Activated CD8-positive, alpha-beta memory T cell treated with anti-CD3 and anti-CD28 coated beads for 1 hour (primary cell): ENCODE data around the gene KDM4C.

ENCODE experiments used
- DNase-seq, 2 donors: peaks; one replicate each; pipeline ENCODE4 v3.0.0-alpha.2; 2020; ENCODE audit warnings: low read depth in 1 of 2; ENCODE audit errors: extremely low read depth in 1 of 2

The KDM4C gene

DNA sequence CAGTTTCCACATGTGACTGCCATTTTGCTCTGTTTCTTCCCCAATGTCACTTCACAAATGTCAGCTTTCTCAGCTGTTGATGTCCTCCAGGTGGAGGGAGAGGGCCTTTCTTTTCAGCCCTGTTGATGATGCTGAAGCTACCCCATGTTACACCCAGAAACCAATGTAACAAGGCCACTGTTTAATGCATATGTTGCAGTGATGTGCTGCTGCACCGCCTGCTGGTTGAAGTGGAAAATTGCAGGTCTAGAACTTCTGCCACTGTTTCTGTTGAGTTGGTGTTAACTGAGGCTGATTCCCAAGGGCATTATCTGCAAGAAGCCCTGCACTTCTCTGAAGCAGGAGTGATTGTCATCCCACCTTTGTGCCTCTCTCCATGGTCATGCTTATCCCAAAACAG, 428.4 kb downstream of the KDM4C start:
- no peak for DNase-seq

DNA sequence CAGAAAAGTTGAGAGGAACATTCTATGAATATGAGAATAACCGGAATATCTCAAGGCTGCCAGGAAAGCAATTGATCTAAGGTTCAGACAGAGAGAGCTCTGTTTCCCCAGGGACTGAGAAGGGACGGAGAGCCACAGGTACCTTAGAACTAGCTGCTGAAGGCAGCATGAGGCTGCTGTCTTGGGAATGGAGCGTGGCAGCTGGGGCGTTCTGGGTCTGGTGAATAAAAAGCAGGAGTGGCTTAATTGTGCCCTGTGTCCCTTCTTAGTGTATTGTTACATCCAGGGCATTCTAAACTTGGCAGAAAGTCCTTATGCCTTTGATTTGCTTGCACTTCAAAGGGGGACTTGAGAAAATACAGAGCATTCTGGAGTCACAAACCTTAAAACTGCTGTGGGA, 434.5 kb downstream of the KDM4C start:
- DNase-seq: no peak

DNA sequence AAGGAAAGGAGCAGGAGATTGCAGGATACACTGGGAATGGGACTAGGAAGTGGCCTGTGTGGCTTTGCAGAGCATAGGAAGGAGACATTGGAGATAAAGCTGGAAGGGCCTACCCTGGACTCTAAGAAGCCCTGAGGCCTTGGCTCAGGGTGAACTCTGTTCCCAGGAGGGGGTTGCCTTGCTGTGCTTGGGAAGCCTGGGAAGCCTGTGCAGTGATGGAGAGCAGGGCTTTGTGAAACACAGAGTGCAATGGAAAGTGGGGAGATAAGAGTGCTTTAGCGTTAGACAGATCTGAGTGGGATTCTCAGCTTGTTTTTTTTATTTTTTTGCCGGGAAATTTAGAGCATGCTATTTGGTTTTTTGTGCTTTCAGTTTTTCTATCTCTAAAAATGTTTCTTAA, 437.8 kb downstream of the KDM4C start:
- no peak for DNase-seq

DNA sequence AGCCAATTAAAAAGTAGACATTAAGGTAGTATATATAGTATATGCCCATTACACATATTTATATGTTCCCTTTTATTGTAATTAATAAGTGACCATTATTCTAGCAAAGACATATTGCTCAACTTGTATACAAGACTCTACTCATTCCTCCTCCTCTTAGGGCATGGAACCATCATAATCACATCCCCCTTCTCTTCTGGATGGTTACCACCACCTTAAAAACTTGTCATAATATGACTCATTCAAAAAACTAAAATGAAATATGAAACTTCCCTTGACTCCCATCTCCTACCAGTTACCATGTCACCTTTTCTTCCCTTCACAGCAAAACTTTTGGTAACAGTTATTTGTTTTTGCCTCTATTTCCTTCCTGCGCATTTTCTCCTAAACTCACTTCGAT, 438.7 kb downstream of the KDM4C start:
- no peak for DNase-seq

DNA sequence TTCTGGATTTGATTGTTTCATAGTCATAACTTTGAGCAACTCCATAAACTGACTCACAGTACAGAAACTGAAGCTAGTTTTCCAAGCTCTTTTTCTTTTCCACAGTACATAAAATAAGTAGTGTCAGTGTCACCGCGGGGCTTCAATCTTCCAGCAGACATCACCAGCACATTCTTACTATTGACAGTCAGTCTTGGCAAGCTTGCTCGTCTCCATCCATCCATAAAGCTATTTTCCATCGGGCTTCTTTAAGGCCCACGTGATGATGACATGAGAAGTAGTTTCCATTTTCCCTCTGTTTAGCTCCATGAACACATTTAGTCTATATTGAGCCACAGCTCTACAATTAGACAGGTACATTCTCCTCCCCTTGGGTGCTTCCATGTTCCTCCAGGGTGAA, 443.4 kb downstream of the KDM4C start:
- no peak for DNase-seq

DNA sequence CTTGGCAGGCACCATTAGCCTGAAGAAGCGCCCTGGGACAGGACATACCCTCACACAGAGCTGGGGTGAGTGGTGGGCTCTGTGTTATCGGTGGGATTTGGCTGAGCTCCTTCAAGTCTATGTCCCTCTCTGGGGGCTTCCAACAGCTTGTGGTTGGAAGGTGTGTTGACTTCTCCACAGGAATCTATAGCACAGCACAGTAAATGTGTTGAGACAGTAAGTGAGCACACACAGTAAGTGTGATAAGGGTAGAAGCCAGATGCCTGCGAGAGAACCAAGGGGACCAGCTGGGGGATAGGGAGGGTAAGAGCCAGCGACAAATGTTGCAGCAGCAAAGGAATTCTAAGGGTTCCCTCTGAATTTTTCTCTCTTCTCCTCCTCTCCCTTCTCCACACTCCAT, 448.0 kb downstream of the KDM4C start:
- no peak for DNase-seq

DNA sequence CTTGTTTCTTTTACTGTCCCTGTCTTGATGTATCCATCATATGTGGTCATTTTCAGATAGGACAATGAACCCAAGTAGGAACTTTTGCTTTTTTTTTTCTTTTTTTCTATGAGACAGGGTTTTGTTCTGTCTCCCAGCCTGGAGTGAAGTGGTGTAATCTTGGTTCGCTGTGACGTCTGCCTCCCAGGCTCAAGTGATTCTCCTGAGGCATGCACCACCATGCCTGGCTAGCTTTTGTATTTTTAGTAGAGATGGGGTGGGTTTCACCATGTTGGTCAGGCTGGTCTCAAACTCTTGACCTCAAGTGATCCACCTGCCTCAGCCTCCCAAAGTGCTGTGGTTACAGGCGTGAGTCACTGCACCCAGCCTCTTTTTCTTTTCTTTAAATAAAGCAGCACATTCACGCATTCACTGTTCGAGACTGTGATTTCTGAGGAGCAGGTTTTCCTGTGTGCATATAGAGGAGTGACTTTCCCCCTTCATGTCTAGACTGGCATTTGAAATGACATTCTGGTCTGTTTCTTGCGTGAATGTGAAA, 448.5 kb downstream of the KDM4C start:
- DNase-seq: no peak

DNA sequence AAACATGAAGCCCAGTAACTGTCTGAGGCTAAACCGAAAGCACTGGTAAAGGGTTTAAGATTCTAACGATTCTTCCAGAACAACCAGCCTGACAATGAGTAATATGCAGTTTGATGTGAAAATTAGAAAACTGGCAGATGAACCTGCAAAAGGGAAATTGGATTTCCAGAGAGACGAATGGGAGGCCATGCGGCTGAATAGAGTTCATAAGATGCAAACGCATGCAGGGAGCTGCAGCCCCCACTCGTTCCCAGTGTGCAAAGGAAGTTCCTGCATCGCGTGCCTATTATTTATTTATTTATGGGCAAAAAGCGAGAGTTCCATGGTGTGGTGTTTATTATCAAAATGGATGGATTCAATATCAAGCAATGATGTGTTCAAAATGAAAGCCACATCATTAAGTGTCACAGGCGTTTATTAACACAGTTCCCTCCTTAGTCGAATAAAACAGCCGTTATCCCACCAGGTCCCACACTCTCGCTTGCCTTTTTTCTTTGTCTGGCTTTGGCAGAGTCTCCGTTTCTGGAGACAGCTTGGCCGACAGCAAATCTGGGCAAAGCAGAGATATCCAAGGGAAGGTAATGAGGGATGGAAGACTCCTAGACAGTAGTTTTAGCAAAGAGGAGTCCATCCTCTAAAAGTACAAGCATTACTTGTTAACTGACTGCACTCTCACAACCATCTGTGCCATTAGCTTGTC, 451.4 kb downstream of the KDM4C start:
- no peak for DNase-seq

DNA sequence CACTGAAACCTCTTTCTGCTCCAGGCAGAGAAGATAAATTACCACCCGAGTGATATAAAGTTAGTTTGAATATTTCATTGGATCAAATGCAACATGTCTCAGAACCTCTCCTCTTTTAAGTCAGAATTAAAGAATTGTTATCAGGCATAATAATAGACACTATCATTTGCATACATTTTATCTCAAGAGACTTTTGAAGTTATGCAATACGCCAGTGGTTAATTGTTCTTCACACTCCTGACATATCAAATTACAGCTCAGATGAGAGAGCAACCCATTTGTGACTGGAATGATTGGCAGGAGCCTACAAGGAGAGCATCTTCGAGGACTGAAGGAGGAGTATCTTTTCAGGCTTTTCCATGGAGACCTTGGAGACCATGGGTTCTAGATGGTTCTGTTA, 452.2 kb downstream of the KDM4C start:
- DNase-seq: no peak

DNA sequence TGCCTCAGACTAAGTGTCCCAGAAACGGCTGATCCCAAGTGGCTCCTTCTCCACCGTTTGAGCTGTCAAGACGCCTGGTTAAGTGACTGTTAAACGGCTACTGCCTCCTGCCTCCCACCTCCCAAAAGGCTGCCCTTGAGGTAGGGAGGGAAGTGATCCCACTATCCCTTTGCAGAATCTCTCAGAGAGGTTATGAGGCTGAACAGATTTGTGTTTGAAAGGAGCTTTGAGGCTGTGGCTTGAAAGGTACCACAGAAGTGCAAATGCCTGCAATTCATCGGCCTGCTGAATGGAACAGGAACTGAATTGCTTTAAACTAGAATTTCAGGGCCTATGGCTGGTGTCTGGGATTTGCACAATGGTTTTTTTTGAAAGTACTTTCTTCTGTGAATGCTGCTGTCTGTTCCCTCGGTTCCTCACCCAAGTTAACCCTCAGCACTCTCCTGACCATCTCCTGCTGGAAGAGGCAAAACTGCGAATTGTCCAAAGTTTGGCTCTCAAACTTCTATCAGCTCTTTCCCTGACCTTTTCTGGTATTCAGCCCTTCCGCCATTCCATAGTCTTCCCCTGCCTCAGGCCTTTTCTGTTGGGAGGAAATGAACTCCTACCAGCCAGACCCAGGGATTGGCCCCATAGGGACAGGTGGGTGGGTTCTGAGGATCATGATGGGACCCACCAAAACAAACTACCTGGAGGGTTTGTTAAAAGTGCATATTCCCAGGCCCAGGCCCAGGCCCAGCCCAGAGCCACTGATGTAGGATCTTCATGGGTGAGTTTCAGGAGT, 453.3 kb downstream of the KDM4C start:
- DNase-seq: no peak

DNA sequence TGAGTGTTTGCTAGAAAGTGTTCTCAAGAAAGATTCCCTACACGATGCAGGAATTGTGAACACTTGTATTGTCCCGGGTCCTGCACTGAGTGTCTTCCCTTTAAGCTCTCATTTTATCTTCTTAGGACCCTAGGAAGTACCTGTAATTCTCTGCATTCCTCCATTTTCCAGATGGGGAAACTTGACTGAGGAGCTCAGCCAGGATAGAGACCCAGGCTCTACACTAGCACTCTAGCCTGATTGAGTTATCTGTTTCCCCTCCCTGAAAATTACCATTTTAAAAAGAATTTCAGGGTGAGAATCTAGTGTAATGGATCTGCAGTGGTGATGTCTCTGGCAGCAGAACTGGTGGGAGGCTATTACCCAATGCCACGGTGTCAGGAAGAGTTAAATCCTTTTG, 453.9 kb downstream of the KDM4C start:
- DNase-seq: no peak

DNA sequence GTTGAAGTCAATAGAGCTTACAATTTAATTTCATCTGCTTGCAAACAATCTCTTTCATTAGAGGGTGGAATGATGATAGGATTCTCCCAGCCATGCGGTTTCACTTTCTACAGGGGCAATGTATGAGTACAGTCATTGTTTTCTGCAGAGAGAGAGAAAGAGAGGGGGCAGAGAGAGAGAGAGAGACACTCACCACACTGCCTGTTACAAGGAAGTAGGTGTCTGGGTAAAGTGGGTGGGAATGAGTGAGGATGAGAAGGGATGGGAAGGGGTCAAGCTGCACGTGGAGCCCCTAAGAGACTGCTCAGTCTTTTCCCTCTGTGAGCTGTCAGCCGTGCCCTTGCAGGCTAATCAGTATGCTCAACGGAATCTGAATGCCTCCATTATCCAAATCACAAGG, 454.3 kb downstream of the KDM4C start:
- DNase-seq: no peak

DNA sequence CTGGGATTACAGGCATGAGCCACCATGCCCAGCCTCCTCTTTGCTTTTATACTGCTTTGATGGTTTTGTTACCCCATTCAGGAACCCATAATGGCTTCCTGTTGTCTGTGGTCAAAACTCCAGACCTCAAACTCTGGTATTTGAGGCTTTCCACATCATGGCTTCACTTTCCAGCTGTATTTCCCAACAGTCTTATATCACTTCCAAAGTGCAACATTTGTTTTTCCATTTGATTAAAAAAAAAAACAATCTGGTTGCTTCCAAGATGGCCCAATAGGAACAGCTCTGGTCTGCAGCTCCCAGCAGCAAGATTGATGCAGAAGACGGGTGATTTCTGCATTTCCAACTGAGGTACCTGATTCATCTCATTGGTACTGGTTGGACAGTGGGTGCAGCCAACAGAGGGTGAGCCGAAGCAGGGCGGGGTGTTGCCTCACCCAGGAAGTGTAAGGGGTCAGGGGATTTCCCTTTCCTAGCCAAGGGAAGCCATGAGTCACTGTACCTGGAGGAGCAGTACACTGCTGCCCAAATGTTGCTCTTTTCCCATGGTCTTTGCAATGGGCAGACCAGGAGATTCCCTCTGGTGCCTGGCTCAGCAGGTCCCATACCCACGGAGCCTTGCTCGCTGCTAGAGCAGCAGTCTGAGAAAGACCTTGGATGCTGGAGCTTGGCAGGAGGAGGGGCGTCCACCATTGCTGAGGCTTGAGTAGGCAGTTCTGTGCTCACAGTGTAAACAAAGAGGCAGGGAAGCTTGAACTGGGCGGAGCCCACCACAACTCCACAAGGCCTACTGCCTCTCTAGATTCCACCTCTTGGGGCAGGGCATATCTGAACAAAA, 458.4 kb downstream of the KDM4C start:
- no peak for DNase-seq

DNA sequence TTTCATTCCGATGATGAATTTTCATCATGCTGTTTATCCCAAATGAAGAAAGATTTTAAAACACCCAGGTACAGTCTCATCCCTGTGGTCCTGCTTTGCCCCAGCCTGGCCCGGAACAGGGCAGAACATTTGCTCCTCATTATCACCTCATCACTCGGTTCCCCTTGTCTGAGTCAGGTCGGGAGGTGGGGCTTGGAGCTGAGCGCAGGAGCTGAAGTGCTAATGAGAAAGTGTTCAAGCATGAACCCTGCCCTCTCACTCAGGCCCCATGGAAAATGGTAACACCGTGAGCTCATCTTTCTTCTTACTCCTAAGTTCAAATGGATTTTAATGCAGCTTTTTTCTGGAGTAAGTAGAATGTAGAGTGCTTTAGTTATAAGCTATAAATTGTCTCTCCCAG, 466.2 kb downstream of the KDM4C start:
- no peak for DNase-seq
